Stimulated activated CD8-positive, alpha-beta memory T cell treated with anti-CD3 and anti-CD28 coated beads, Interleukin-12 subunit alpha, Interleukin-12 subunit beta, amount 100 ng/mL, for 1 hour (primary cell): ENCODE results near the gene SVBP.
"Not testable (repeated sequence)": the region's sequence is repeated elsewhere in the genome, so short reads cannot be mapped to it uniquely, and the experiment has no call there.

ENCODE experiments used
- DNase-seq: peaks from one replicate; pipeline ENCODE4 v3.0.0-alpha.2; 2020; ENCODE audit warnings: low read depth

Gene SVBP

GRCh38 chr1:42816585-42817439, at the start of gene SVBP, which contains the start of gene ERMAP:
Gene SVBP (minus strand): TSS chr1:42817397. CDS start chr1:42816544, 853 bp downstream.
Gene ERMAP (plus strand): TSS chr1:42817122. CDS start chr1:42830449, 13,327 bp downstream.
- DNase-seq, result peak; percentile 94

GRCh38 chr1:42866549-42866948, 49.4 kb upstream of the SVBP start:
- DNase-seq, result no peak

- no peak for DNase-seq
Observed at GRCh38 chr1:42861014-42861399, 43.8 kb upstream of the SVBP start.

DNA sequence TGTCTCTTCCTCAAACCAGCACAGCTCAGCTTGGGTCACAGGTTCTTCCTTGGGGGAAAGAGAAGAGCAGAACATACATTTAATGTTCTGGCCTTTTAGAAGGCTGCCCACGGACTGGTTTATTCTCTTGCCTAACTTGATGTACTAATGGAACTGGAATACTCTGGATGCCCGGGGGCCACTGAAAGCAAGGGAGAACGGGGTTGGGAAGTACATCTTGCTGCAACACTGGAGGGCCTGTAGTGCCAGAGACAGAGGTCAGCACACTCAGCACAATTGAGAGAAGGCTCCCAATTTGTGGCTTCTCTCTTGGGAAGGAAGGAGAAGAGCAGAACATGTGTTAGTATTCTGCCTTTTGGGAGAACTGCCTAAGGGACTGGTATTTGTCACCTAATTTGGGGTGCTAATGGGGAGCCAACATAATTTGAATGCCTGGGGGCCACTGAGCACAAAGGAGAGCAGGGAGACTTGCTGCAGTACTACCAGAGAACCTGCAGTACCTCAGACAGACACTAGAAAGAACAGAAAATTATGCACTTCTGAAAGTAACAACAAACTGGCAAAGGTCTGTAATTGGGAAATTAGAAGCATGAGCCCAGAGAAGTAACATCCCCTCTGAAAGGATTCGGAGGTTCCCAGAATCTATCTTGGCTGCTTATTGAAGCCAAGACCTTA, 43.3 kb upstream of the SVBP start:
- DNase-seq, result no peak

- DNase-seq, result not testable (repeated sequence)
Observed at GRCh38 chr1:42859366-42859765, 42.2 kb upstream of the SVBP start.

GRCh38 chr1:42856554-42856953, 39.4 kb upstream of the SVBP start:
- DNase-seq, result not testable (repeated sequence)

- DNase-seq, result no peak
Observed at GRCh38 chr1:42853116-42853884, 36.1 kb upstream of the SVBP start.

DNA sequence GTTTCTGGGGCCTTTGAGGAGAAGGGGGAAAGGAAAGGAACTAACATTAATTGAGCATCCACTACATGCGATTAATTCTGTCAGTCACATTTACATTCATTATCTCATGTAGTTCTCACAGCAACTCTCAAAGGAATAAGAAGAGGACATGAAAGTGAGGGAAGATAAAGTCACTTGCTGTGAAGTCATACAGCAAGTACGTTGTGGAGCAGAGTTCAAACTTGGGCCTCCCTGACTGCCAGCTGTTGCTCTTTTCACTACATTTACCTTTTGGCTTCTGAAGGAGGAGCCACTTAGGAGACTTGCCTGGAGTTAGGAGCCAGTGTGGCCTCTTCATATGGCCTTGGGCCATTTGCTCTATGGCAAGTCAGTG, 35.4 kb upstream of the SVBP start:
- no peak for DNase-seq

DNA sequence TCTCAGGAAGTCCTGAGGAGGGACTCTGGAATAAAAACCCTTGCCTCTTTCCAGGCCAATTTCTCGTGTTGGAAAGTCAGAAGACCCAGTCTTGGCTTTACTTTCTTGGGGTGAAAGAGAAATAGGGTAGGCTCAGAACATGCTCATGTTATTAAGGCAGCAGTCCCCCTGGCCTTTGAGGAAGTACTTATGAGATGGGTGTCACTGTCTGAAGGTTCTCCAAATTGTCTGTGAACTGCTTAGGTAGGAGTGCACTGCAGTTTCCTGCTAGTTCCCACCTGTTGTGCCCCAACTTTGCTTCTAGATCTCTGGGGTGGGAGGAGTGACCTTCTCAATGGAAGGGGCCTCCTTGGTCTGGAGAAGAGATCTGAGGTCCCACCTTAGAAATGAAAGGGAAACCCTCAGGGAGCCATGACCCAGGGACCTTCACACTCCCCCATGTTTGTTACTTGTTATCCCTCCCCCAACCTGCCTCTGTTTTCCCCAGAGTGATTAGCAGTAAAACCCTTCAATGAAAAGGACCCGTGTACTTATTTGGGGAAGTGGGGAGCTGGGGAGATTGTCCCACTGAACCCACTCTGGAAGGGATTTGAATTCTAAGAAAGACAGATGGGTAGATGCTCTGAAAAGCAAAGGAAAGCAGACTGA, 34.9 kb upstream of the SVBP start:
- no peak for DNase-seq

DNA sequence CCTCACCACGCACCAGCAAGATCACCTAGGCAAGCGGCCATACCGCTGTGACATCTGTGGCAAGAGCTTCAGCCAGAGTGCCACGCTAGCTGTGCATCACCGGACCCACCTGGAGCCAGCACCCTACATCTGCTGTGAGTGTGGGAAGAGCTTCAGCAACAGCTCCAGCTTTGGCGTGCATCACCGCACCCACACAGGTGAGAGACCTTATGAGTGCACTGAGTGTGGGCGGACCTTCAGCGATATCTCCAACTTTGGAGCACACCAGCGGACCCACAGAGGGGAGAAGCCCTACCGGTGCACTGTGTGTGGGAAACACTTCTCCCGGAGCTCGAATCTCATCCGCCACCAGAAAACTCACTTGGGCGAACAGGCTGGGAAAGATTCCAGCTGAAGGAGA, 34.2 kb upstream of the SVBP start:
- no peak for DNase-seq

DNA sequence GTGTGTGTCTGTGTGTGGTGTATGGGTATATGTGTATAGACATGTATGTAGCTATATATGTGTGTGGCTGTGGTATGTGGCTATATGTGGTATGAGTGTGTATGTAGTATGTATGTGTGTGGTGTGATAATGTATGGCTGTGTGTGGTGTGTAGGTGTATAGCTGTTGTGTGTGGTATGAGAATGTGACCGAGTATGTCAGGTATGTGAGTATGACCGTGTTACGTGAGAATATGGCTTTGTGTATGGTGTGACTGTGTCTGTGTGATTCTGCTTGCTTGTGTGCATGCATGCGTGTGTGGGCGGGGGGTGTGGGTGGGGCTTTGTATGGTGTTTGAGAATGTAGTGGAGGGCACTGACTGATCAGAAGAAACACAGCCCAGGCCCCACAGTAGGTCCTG, 32.7 kb upstream of the SVBP start:
- DNase-seq, result no peak

DNA sequence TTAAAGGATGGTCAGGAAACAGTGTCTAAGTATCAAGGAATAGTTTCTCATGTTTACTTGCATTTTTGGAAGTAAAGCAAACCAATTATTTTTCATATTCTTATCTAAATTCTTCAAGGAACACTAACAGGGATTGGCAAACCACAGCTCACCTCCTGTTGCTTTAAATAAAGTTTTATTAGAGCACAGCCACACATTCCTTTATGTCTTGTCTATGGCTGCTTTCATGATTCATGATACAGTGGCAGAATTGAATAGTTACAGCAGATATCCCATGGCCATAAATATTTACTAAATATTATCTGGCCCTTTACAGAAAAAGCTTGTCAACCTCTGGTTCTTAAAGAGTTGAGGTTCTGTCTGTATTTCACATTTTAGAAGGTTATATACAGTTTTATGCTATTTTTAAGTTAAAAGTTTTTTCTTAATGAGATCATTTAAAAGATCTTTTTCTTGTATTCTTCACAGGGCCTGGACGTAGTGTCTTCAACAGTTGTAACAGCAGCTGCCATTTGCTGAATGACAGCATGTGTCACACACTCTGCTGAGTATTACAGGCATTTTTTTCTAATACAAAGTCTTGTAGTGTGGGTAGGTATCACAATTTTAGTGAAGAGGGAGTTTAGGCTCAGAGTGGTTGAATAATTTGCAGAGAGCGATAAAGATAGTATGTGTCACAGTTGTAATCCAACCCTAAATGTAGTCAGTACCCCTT, 31.8 kb upstream of the SVBP start:
- no peak for DNase-seq

- DNase-seq, result no peak
Observed at GRCh38 chr1:42847721-42848460, 30.7 kb upstream of the SVBP start.

DNA sequence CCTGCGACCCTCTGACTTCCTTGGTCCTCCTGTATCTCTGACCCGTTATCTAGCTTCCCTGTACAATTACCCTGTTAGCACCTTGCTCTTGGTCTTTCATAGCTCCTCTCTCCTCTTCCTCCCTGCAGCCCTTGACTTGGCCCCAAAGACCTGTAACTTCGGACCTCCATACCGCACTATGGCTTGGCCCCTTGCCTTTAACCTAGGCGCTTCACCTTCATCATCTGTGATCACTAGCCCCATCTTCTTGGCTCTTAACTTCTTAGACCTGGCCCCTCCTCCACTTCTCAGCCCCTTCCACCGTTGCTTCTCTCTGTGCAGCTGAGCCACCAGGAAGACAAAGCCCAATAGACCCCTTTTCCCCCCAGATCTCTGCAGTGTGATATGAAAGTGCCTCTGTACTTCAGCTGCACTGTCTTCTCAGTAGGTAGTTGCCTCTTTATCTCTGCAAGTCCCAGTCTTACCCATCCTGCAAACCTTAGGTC, 30.0 kb upstream of the SVBP start:
- DNase-seq, result no peak

GRCh38 chr1:42846257-42847110, 29.3 kb upstream of the SVBP start, which contains the start of gene ZNF691:
Gene ZNF691 (plus strand): TSS chr1:42846613. CDS start chr1:42849659, 3,046 bp downstream.
- DNase-seq, result peak; percentile 83

GRCh38 chr1:42845866-42846256, 28.7 kb upstream of the SVBP start:
- DNase-seq, result no peak

DNA sequence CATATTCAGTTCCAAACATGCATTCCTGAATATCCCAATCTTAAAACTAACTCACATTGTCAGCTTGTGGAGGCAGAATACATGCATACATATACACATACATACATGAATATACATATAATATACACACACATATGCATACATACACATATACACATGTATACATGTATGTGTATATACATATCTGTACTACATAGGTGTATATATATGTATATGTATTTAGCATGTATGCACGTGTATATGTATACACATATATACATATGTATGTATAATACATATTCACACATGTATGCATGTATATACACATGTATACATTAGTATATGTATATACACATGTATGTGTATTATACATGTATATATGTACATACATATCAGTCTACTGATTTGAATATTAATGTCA, 28.0 kb upstream of the SVBP start:
- DNase-seq, result no peak

- no peak for DNase-seq
Observed at GRCh38 chr1:42844592-42845140, 27.5 kb upstream of the SVBP start.

- DNase-seq, result no peak
Observed at GRCh38 chr1:42841440-42842147, 24.4 kb upstream of the SVBP start.
